Muscle layer of colon (tissue), 2 donors: ENCODE measurements around the gene GP5.

Experiments
- H3K27ac ChIP-seq: one replicate; pipeline ENCODE4 v1.7.0; 2013; ENCODE audit warnings: low read depth, mild to moderate bottlenecking, low read length, moderate library complexity
- H3K27me3 ChIP-seq, 2 donors: one replicate each; pipeline ENCODE4 v1.7.0; 2013; ENCODE audit warnings: low read length in 2 of 2, mild to moderate bottlenecking in 2 of 2; ENCODE audit not compliant: insufficient read depth in 2 of 2, control insufficient read depth in 1 of 2
- H3K36me3 ChIP-seq: one replicate; pipeline ENCODE4 v1.7.0; 2013; ENCODE audit warnings: mild to moderate bottlenecking, low read length; ENCODE audit not compliant: insufficient read depth
- H3K4me1 ChIP-seq: one replicate; pipeline ENCODE4 v1.7.0; 2013; ENCODE audit warnings: mild to moderate bottlenecking, low read length; ENCODE audit not compliant: insufficient read depth
- H3K4me3 ChIP-seq, 2 donors: one replicate each; pipeline ENCODE4 v1.7.0; 2013; ENCODE audit warnings: low read length in 2 of 2, low read depth in 1 of 2, mild to moderate bottlenecking in 1 of 2, moderate library complexity in 1 of 2
- H3K9ac ChIP-seq: one replicate; pipeline ENCODE4 v1.7.0; 2013; ENCODE audit warnings: low read length
- H3K9me3 ChIP-seq: one replicate; pipeline ENCODE4 v1.7.0; 2013; ENCODE audit warnings: mild to moderate bottlenecking, low read length
- donor health status: abdominal sarcoma.
- donor health status: Adenocarcinoma of cecum.

Gene GP5

GRCh38 chr3:194346621-194347020 lies 52.4 kb downstream of the GP5 start:
- Histone ChIP-seq H3K9me3 (no peaks in the 10 kb centered on the region), H3K4me1 (no peaks in the 10 kb centered on the region), H3K36me3 (no peaks in the 10 kb centered on the region), H3K27ac (no peak overlapping the region), H3K4me3 (no peak overlapping the region), H3K9ac (no peak overlapping the region), H3K27me3 (no peaks in the 10 kb centered on the region)

DNA sequence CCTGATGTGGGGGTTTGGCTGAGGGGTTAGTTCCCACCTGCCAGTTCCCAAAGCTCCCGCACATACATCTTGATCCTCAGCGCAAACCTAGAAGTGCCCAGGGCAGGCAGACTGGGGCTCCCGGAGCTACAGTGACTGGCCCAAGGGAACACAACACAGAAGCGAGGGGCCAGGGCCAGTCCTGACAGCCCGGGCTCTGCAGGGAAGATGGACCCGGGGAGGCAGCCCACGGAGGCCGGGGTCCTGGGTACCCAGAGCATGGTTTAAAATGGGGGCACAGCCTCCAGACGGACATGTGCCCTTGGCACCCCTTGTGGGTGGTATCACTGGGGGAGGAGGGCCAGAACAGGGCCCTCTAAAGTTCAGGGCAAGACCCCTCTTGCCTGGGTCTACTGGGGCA lies 53.0 kb downstream of the GP5 start:
- Histone ChIP-seq H3K27ac (no peak overlapping the region), H3K9ac (no peak overlapping the region), H3K27me3 (no peaks in the 10 kb centered on the region), H3K4me1 (no peaks in the 10 kb centered on the region), H3K4me3 (no peak overlapping the region), H3K36me3 (no peaks in the 10 kb centered on the region), H3K9me3 (no peaks in the 10 kb centered on the region)
